HepG2 (cell line): ENCODE results near the gene TMEM196. TPM values are rescaled to one million over a fixed set of nuclear protein-coding genes. Genes with fewer than 3 reads are reported as not detected.

ENCODE experiments used
- ATAC-seq: fragments of 200-7000 bp; cut with Tn5 transposase; 3 replicates; pipeline ENCODE4 v1.9.1; 2020; ENCODE audit warnings: mild to moderate bottlenecking, moderate library complexity
- BruUV-seq: library from RNA; stranded (reverse); fragments of 400-500 nt; replicated peaks from 2 replicates; lab custom pipeline; 2021; lab: Mats Ljungman, UMichigan
- CTCF ChIA-PET: fragments of 300-600 bp; formaldehyde crosslinking; extraction: SDS; loops from one replicate; lab custom pipeline; 2021; ENCODE audit warnings: low total read pairs, inconsistent platforms, low intra/inter-chr PET ratio; lab: Yijun Ruan, JAX
- POLR2A ChIA-PET: fragments of 350-600 bp; sonication (Branson Sonifier 250); formaldehyde crosslinking; loops from one replicate; lab custom pipeline; 2020; ENCODE audit warnings: antibody characterized with exemption, inconsistent platforms; lab: Yijun Ruan, JAX
- DNase-seq: peaks from one replicate; pipeline ENCODE4 v3.0.0-alpha.2; 2015; ENCODE audit warnings: low spot score
- FAIRE-seq: peaks from 3 replicates; lab custom pipeline; 2011; peaks lifted over from hg19 to GRCh38; lab: Jason Lieb, UNC
- H2AFZ ChIP-seq: one replicate; pipeline ENCODE4 v1.6.1; 2011; ENCODE audit warnings: low read length, inconsistent platforms
- H3K27ac ChIP-seq: fragments of 300-600 bp; 3 replicates; pipeline ENCODE4 v1.8.0; 2011; ENCODE audit warnings: mixed run types, mild to moderate bottlenecking, mixed read lengths, low read length, inconsistent platforms; ENCODE audit not compliant: insufficient read depth; ENCODE audit errors: extremely low read length
- H3K27me3 ChIP-seq, 2 experiments: fragments of 200-600 bp in 1 of 2; 2 replicates in 1 of 2; 3 replicates in 1 of 2; pipeline versions ENCODE4 v1.6.0 to v1.8.0; 2011; ENCODE audit warnings: low read length in 2 of 2, mild to moderate bottlenecking in 2 of 2, moderate library complexity in 2 of 2, inconsistent platforms in 1 of 2; ENCODE audit not compliant: insufficient read depth in 2 of 2, control insufficient read depth in 1 of 2
- H3K36me3 ChIP-seq, 2 experiments: fragments of 200-600 bp in 1 of 2; replicated peaks in 1 of 2; 2 replicates in 1 of 2; 3 replicates in 1 of 2; pipeline versions ENCODE4 v1.5.1 to v1.8.0; 2011; ENCODE audit warnings: low read length in 2 of 2, inconsistent platforms in 1 of 2; ENCODE audit not compliant: insufficient read depth in 2 of 2, control insufficient read depth in 1 of 2
- H3K4me1 ChIP-seq: 2 replicates; pipeline ENCODE4 v1.5.1; 2012; ENCODE audit warnings: low read length, inconsistent platforms; ENCODE audit not compliant: insufficient read depth
- H3K4me2 ChIP-seq: 2 replicates; pipeline ENCODE4 v1.6.0; 2011; ENCODE audit warnings: low read depth, low read length, inconsistent platforms
- H3K4me3 ChIP-seq, 3 experiments: fragments of 200-600 bp in 1 of 3; sonication (generic), shearing (Covaris generic) in 1 of 3; replicated peaks in 1 of 3; 2 replicates each; pipeline ENCODE4 v1.5.1; 2011 to 2016; ENCODE audit warnings: low read length in 3 of 3, inconsistent platforms in 2 of 3, low read depth in 2 of 3, mild to moderate bottlenecking in 2 of 3, control low read depth in 1 of 3, mixed read lengths in 1 of 3; ENCODE audit not compliant: insufficient read depth in 1 of 3
- H3K79me2 ChIP-seq: one replicate; pipeline ENCODE4 v1.6.1; 2011; ENCODE audit warnings: low read length, inconsistent platforms; ENCODE audit not compliant: insufficient read depth
- H3K9ac ChIP-seq: 2 replicates; pipeline ENCODE4 v1.6.0; 2011; ENCODE audit warnings: mild to moderate bottlenecking, low read depth, low read length, inconsistent platforms; ENCODE audit not compliant: insufficient read depth
- H3K9me3 ChIP-seq: 2 replicates; pipeline ENCODE4 v1.5.1; 2012; ENCODE audit warnings: mild to moderate bottlenecking, low read length
- H4K20me1 ChIP-seq: 2 replicates; pipeline ENCODE4 v1.6.0; 2011; ENCODE audit warnings: inconsistent platforms, mild to moderate bottlenecking, low read length, moderate library complexity; ENCODE audit not compliant: insufficient read depth
- ARNT ChIP-seq: fragments of 450-650 bp; IDR thresholded peaks from 2 replicates; pipeline ENCODE4 v1.6.1; 2017
- ATF7-NPFF ChIP-seq: sonication (generic); formaldehyde crosslinking; IDR thresholded peaks from 2 replicates; pipeline ENCODE4 v1.8.1; 2023; ENCODE audit warnings: mild to moderate bottlenecking, low read depth, missing genetic modification reagents, moderate library complexity
- CBX5 ChIP-seq: sonication (generic); formaldehyde crosslinking; IDR thresholded peaks from 2 replicates; pipeline ENCODE4 v1.4.0; 2020; ENCODE audit warnings: missing genetic modification reagents, borderline replicate concordance
- EHMT2 ChIP-seq: fragments of 200-600 bp; sonication (generic); IDR thresholded peaks from 2 replicates; pipeline ENCODE4 v1.7.0; 2017; ENCODE audit warnings: antibody characterized with exemption, low read depth, low read length, borderline replicate concordance
- ERF ChIP-seq: IDR thresholded peaks from 2 replicates; pipeline ENCODE4 v1.6.1; 2018; ENCODE audit warnings: missing biosample characterization, missing genetic modification reagents
- ETV5 ChIP-seq: IDR thresholded peaks from 2 replicates; pipeline ENCODE4 v1.6.1; 2018; ENCODE audit warnings: missing biosample characterization, missing genetic modification reagents, inconsistent platforms, borderline replicate concordance
- GZF1 ChIP-seq: sonication (generic); formaldehyde crosslinking; IDR thresholded peaks from 2 replicates; pipeline ENCODE4 v1.5.1; 2020; ENCODE audit warnings: mild to moderate bottlenecking, missing genetic modification reagents
- SCMH1 ChIP-seq: sonication (generic); formaldehyde crosslinking; IDR thresholded peaks from 2 replicates; pipeline ENCODE4 v1.9.0; 2021; ENCODE audit warnings: missing genetic modification reagents, mild to moderate bottlenecking, borderline replicate concordance
- SMARCE1 ChIP-seq: fragments of 450-650 bp; IDR thresholded peaks from 2 replicates; pipeline ENCODE4 v1.6.1; 2017; ENCODE audit warnings: borderline replicate concordance
- SPEN ChIP-seq: sonication (generic); formaldehyde crosslinking; IDR thresholded peaks from 2 replicates; pipeline ENCODE4 v1.5.1; 2020; ENCODE audit warnings: low read depth, mild to moderate bottlenecking, missing genetic modification reagents
- TBL1XR1 ChIP-seq: fragments of 150-350 bp; IDR thresholded peaks from 2 replicates; pipeline ENCODE4 v1.6.1; 2014; ENCODE audit warnings: borderline replicate concordance, low read length; ENCODE audit not compliant: partially characterized antibody
- TOE1 ChIP-seq: sonication (generic); formaldehyde crosslinking; IDR thresholded peaks from 2 replicates; pipeline ENCODE4 v1.4.0; 2020; ENCODE audit warnings: mild to moderate bottlenecking, missing genetic modification reagents
- ZBTB25 ChIP-seq: IDR thresholded peaks from 2 replicates; pipeline ENCODE4 v1.6.1; 2018; ENCODE audit warnings: missing genetic modification reagents
- ZNF264 ChIP-seq: sonication (generic); formaldehyde crosslinking; IDR thresholded peaks from 2 replicates; pipeline ENCODE4 v1.4.0; 2020; ENCODE audit warnings: missing genetic modification reagents
- ZNF383 ChIP-seq: sonication (generic); formaldehyde crosslinking; IDR thresholded peaks from 2 replicates; pipeline ENCODE4 v1.4.0; 2020; ENCODE audit warnings: missing genetic modification reagents, mild to moderate bottlenecking, borderline replicate concordance
- ZNF609 ChIP-seq: sonication (generic); formaldehyde crosslinking; IDR thresholded peaks from 2 replicates; pipeline ENCODE4 v1.4.0; 2020; ENCODE audit warnings: mild to moderate bottlenecking, missing genetic modification reagents, borderline replicate concordance
- ZNF749 ChIP-seq: sonication (generic); formaldehyde crosslinking; IDR thresholded peaks from 2 replicates; pipeline ENCODE4 v1.8.0; 2022; ENCODE audit warnings: mild to moderate bottlenecking, missing genetic modification reagents, moderate library complexity, borderline replicate concordance
- ZNF768 ChIP-seq: sonication (generic); formaldehyde crosslinking; IDR thresholded peaks from 2 replicates; pipeline ENCODE4 v1.4.0; 2020; ENCODE audit warnings: missing genetic modification reagents
- WGBS: methylation state at CpG from one replicate; pipeline ENCODE4 v1.1.6; 2017; ENCODE audit warnings: low lambda C conversion rate; 5-methylcytosine and 5-hydroxymethylcytosine counted together
- in situ Hi-C: cut with HindIII; loops from 2 replicates; pipeline ENCODE4 v1.10.0; 2017; ENCODE audit warnings: low pct_unique_long_range_greater_than_20kb; ENCODE audit not compliant: extremely low pct_ligation_motif_present
- intact Hi-C: fragments of 100-400 bp; cut with micrococcal nuclease; formaldehyde crosslinking; loops from one replicate; pipeline ENCODE4 v1.10.0; 2022; ENCODE audit not compliant: unreplicated experiment
- polyA plus RNA-seq, 8 experiments: library from polyadenylated mRNA; depleted of rRNA in 3 of 8; stranded (reverse) in 7 of 8; unstranded in 1 of 8; fragments of >200 nt; fragmentation: Illumina TruSeq in 4 of 8; extraction: Trizol in 4 of 8; gene quantifications; 2 replicates each; pipeline versions ENCODE4 v1.2.1 to v1.2.3, GENCODE V29; 2011 to 2016; ENCODE audit warnings: low read depth in 4 of 8, missing spikeins in 1 of 8, mixed read lengths in 1 of 8; ENCODE audit not compliant: insufficient read depth in 1 of 8
- total RNA-seq, 5 experiments: library from RNA; depleted of rRNA; stranded (reverse); fragments of >200 nt; fragmentation: Illumina TruSeq; extraction: Trizol; gene quantifications; 2 replicates each; pipeline ENCODE4 v1.2.3, GENCODE V29; 2016; ENCODE audit warnings: low read depth in 1 of 5

Gene TMEM196
- total and polyA plus RNA-seq, 2 of the 13 experiments (the other 11 are each of a cell fraction or from before 2014, with no cell fraction given) = not detected

GRCh38 chr7:19709249-19709578, 64.2 kb downstream of the TMEM196 start:
- Histone ChIP-seq H2AFZ (peak overlapping the region; percentile 98), H3K4me3 (peak overlapping the region; percentile 32 to 100 (median 90)), H3K27ac (no peak overlapping the region), H3K79me2 (peaks cover 42% of the 10 kb centered on the region), H3K9me3 (no peaks in the 10 kb centered on the region), H3K27me3 (peaks cover 0 to 6% of the 10 kb centered on the region in 2 experiments; a peak in 1 of 5 replicates), H3K4me1 (peaks cover 34% of the 10 kb centered on the region), H3K9ac (peak overlapping the region; percentile 53; the same call in 1 of the 2 replicates), H4K20me1 (no peaks in the 10 kb centered on the region; the same call in 1 of the 2 replicates), H3K4me2 (peak overlapping the region; percentile 74), H3K36me3 (no peaks in the 10 kb centered on the region)
- intact Hi-C loops = loop anchor here (1.0 to 5.0 kb wide), 2 partner anchors 513 to 889 kb away; no protein-coding TSS in a partner anchor
- CTCF ChIA-PET = no interaction called here
- no peak for DNase-seq
- POLR2A ChIA-PET = interaction anchor here (0.7 to 1.9 kb wide), 4 partner anchors 9 to 889 kb away, joined by 3 to 8 read pairs (median 6); no protein-coding TSS in a partner anchor
- FAIRE-seq = no peak
- no TSS peak for BruUV-seq
- peak; percentile 32 for ATAC-seq
- WGBS = 27% methylated on average over 6 of the region's 6 CpGs
- in situ Hi-C loops = no loop called here
- TF ChIP-seq TBL1XR1 (no peak), ZNF609 (CRISPR knock-in tag) (no peak), GZF1 (no peak), ZNF768 (CRISPR knock-in tag) (no peak), SMARCE1 (no peak), ETV5 (no peak), ZNF749 (CRISPR knock-in tag) (0 out of 2 replicates have a peak, but pooled peaks have one; percentile 8), ARNT (no peak), ZNF383 (CRISPR knock-in tag) (no peak), CBX5 (CRISPR knock-in tag) (no peak), ZNF264 (CRISPR knock-in tag) (0 out of 2 replicates have a peak, but pooled peaks have one; percentile 0), EHMT2 (peak; percentile 42; the same call in 1 of the 2 replicates), ERF (no peak), SCMH1 (CRISPR knock-in tag) (no peak), TOE1 (CRISPR knock-in tag) (0 out of 2 replicates have a peak, but pooled peaks have one; percentile 1), SPEN (CRISPR knock-in tag) (no peak), ATF7-NPFF (0 out of 2 replicates have a peak, but pooled peaks have one; percentile 18), ZBTB25 (CRISPR knock-in tag) (0 out of 2 replicates have a peak, but pooled peaks have one; percentile 4)
